Measurements from ENCODE around the gene TOX3. TPM values are rescaled to one million over a fixed set of nuclear protein-coding genes. Genes with fewer than 3 reads are reported as not detected.
A peak's percentile ranks its signal among the peaks of the same experiment; 100 is the strongest.

The TOX3 gene
- total and polyA plus RNA-seq, 2 of the 8 experiments (the other 6 are each of a cell fraction or from before 2014, with no cell fraction given), result 16.7 to 31.2 TPM

DNA sequence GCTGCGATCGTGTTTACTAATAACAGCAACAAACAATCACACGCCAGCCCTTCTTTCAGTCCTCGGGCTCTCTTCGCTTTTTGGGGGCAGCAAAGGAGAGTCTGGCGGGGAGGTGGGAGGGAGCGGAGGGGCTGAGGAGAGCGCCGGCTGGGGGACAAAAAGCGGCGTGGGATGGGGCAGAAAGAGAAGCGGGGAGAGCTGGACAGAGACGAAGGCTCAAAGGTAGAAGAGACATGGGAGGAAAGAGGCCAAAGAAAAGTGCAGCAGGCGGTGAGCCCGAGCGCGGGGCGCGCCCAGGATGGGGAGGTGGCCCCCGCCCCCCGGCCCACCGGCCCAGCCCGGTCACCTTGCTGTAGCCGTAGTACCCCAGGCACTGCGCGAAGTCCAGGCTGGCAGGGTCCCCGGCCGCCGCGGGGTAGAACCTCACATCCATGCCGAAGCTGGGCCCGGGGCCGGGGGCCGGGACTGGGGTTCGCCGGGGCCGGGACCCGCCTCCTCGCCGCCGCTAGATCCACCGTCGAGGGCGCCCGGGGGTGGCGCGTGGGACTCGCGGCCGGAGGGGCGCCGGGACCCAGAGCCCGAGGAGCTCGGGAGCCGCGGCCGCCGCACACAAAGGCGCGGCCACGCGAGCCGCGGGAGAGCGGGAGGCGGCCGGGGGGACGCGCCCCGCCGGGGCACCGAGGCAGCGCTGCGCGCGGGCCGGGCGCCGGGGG lies 496 bp downstream of the TOX3 start:
- CTCF ChIA-PET (ENCODE audit: partially characterized antibody), result interaction anchor here (2.2 kb wide), 1 partner anchor 368 kb away, joined by 5 read pairs; no protein-coding TSS in a partner anchor
- Histone ChIP-seq H3K27ac (ENCODE audit: low read depth, low read length) (peak overlapping the region; percentile 15; the same call in 1 of the 2 replicates), H3K23me2 (ENCODE audit: low read depth, low read length) (peaks cover 16% of the 10 kb centered on the region; the same call in 1 of the 2 replicates), H3K4me3 (ENCODE audit: extremely low read depth in 1 of 4, insufficient read depth in 2 of 4, low read depth in 3 of 4, low read length in 4 of 4) (peak overlapping the region; percentile 80 to 97 (median 82)), H2AFZ (ENCODE audit: low read length) (no peak overlapping the region), H3K9ac (replicated peaks in 1 of 4; ENCODE audit: extremely low read depth in 1 of 4, low read depth in 3 of 4, low read length in 3 of 4) (peak overlapping the region in 3 of 4 experiments; percentile 31 to 82 (median 52); a peak in 5 of 7 replicates), H3K9me3 (ENCODE audit: insufficient read depth in 2 of 2, low read depth in 1 of 2, low read length in 1 of 2) (no peaks in the 10 kb centered on the region), H2BK120ac (replicated peaks; ENCODE audit: low read depth, low read length) (no peak overlapping the region), H3K14ac (ENCODE audit: insufficient read length) (peak overlapping the region; percentile 89), H2AK5ac (ENCODE audit: low read depth, low read length) (no peak overlapping the region), H3K79me2 (ENCODE audit: control insufficient read depth in 1 of 2, insufficient read depth in 2 of 2, low read length in 2 of 2) (peaks cover 6 to 45% of the 10 kb centered on the region in 2 experiments; a peak in 3 of 4 replicates), H4K5ac (ENCODE audit: insufficient read length, low read depth, low read length) (peak overlapping the region; percentile 35), H2BK12ac (ENCODE audit: low read depth, low read length) (no peak overlapping the region), H3K79me1 (ENCODE audit: low read depth, low read length) (peaks cover 3% of the 10 kb centered on the region; the same call in 1 of the 2 replicates), H3K4me2 (ENCODE audit: insufficient read depth in 1 of 2, low read depth in 2 of 2, low read length in 2 of 2) (peak overlapping the region; percentile 84 to 93), H4K8ac (ENCODE audit: extremely low read depth, insufficient read depth, low read length) (peak overlapping the region; percentile 54; the same call in 1 of the 2 replicates), H4K91ac (replicated peaks; ENCODE audit: insufficient read length, low read length) (peak overlapping the region; percentile 52), H3K4me1 (replicated peaks in 1 of 4; ENCODE audit: control insufficient read depth in 3 of 4, insufficient read depth in 4 of 4, low read length in 3 of 4) (peaks cover 0 to 14% (median 7%) of the 10 kb centered on the region in 4 experiments; a peak in 5 of 7 replicates), H3K4ac (replicated peaks; ENCODE audit: insufficient read length, low read depth, low read length) (no peak overlapping the region), H3K18ac (ENCODE audit: extremely low read depth, low read length) (0 out of 2 replicates have a peak overlapping the region, but pooled peaks have one; percentile 57), H2BK15ac (ENCODE audit: low read length) (no peak overlapping the region), H2BK20ac (ENCODE audit: low read length) (no peak overlapping the region), H2BK5ac (ENCODE audit: low read depth, low read length) (no peak overlapping the region; the same call in 1 of the 2 replicates), H3K36me3 (ENCODE audit: control insufficient read depth in 2 of 4, insufficient read depth in 4 of 4, low read length in 3 of 4) (peaks cover 0 to 4% (median 2%) of the 10 kb centered on the region in 4 experiments; a peak in 3 of 8 replicates), H3K23ac (ENCODE audit: insufficient read length) (no peak overlapping the region), H4K20me1 (replicated peaks in 1 of 2; ENCODE audit: control insufficient read depth in 1 of 2, insufficient read depth in 2 of 2, low read length in 2 of 2) (peaks cover 3 to 8% of the 10 kb centered on the region in 2 experiments), H3K27me3 (replicated peaks in 1 of 4; ENCODE audit: control insufficient read depth in 3 of 4, extremely low read depth in 1 of 4, insufficient read depth in 3 of 4, low read length in 3 of 4) (peaks cover 0 to 14% (median 12%) of the 10 kb centered on the region in 4 experiments; a peak in 5 of 7 replicates), H3K56ac (replicated peaks; ENCODE audit: insufficient read length, low read depth, low read length) (no peak overlapping the region)
- 1% methylated on average over 20 of the region's 79 CpGs; no CpG with 5 or more reads in 1 of the 2 experiments for WGBS, 2 experiments (ENCODE audit: extremely low coverage in 1 of 2, insufficient coverage in 1 of 2, insufficient read length in 1 of 2, insufficient replicate concordance in 2 of 2, low coverage in 1 of 2, low lambda C conversion rate in 2 of 2, missing lambda C conversion rate in 1 of 2)
- FAIRE-seq, result no peak
- POLR2A ChIA-PET (ENCODE audit: partially characterized antibody), result interaction anchor here (0.9 to 1.1 kb wide), 3 partner anchors 13 to 45 kb away, joined by 3 read pairs; no protein-coding TSS in a partner anchor
- DNase-seq (ENCODE audit: low read depth in 1 of 2, low spot score in 2 of 2), result peak in 1 of 2 experiments; percentile 60
- TF ChIP-seq TAF7 (optimal IDR thresholded peaks at IDR 0.05; ENCODE audit: borderline replicate concordance, low read depth, low read length) (no peak), MAX (IDR thresholded peaks at IDR 0.05) (no peak; the same call in none of the 2 replicates), YY1 (IDR thresholded peaks at IDR 0.05; ENCODE audit: low read depth, low read length) (0 out of 2 replicates have a peak, but pooled peaks have one; percentile 16), RBBP5 (IDR thresholded peaks at IDR 0.05; ENCODE audit: borderline replicate concordance, low read depth, low read length) (0 out of 2 replicates have a peak, but pooled peaks have one; percentile 23), RFX5 (IDR thresholded peaks at IDR 0.05; ENCODE audit: borderline replicate concordance, low read depth, low read length) (no peak), SP2 (IDR thresholded peaks at IDR 0.05; ENCODE audit: low read length) (no peak), SAP30 (IDR thresholded peaks at IDR 0.05; ENCODE audit: insufficient read depth, insufficient replicate concordance, low read length) (no peak), KDM5A (IDR thresholded peaks at IDR 0.05; ENCODE audit: low read length) (no peak), CTBP2 (IDR thresholded peaks at IDR 0.05; ENCODE audit: borderline replicate concordance, insufficient read depth, insufficient read length, low read length) (peak; percentile 38), SIN3A (conservative IDR thresholded peaks at IDR 0.05 in 1 of 2, IDR thresholded peaks at IDR 0.05 in 1 of 2; ENCODE audit: low read depth in 1 of 2, low read length in 2 of 2) (peak in 1 of 2 experiments; percentile 47; a peak in 2 of 4 replicates)

Data from H1 (cell line).